Gastrocnemius medialis (tissue), 4 donors: ENCODE measurements around the gene FIG4.

ENCODE experiments used
- POLR2A ChIP-seq, 2 donors: fragments of 450-650 bp; IDR thresholded peaks; one replicate each; pipeline ENCODE4 v1.6.1; 2017; ENCODE audit warnings: antibody characterized with exemption in 2 of 2, mild to moderate bottlenecking in 2 of 2, moderate library complexity in 2 of 2
- TF ChIP-seq, protein P1 (sequence below), 5 experiments: fragments of 450-650 bp in 3 of 5; fragments of 200-600 bp in 2 of 5; sonication (generic) in 2 of 5; IDR thresholded peaks in 4 of 5; conservative IDR thresholded peaks in 1 of 5; 1 replicate in 4 of 5; 2 replicates in 1 of 5; pipeline ENCODE4 v1.5.1; 2016 to 2019; ENCODE audit warnings: antibody characterized with exemption in 5 of 5, mild to moderate bottlenecking in 3 of 5, moderate library complexity in 3 of 5

DNA sequence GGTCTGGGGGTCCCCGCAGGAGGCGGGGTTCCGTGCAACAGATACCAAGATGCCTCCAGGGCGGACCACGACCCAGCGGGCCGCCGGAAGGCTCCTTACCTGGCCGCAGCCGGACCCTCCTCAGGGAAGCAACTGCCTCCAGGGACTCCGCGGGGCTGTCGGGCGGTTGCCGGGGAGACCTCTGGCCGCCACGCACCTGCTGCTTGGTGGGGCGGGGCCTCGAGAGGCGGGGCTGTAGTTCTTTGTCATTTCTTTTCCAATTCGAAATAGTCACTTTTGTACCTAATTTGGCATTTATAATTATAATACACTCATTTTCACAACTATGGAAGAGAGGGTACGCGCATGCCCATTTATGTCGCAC is 741 bp upstream of the FIG4 start:
- TF ChIP-seq, protein P1, sequence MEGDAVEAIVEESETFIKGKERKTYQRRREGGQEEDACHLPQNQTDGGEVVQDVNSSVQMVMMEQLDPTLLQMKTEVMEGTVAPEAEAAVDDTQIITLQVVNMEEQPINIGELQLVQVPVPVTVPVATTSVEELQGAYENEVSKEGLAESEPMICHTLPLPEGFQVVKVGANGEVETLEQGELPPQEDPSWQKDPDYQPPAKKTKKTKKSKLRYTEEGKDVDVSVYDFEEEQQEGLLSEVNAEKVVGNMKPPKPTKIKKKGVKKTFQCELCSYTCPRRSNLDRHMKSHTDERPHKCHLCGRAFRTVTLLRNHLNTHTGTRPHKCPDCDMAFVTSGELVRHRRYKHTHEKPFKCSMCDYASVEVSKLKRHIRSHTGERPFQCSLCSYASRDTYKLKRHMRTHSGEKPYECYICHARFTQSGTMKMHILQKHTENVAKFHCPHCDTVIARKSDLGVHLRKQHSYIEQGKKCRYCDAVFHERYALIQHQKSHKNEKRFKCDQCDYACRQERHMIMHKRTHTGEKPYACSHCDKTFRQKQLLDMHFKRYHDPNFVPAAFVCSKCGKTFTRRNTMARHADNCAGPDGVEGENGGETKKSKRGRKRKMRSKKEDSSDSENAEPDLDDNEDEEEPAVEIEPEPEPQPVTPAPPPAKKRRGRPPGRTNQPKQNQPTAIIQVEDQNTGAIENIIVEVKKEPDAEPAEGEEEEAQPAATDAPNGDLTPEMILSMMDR (IDR thresholded peaks at IDR 0.05 in 4 of 5, conservative IDR thresholded peaks at IDR 0.05 in 1 of 5), result no peak
- no peak for TF ChIP-seq POLR2A (IDR thresholded peaks at IDR 0.05)
